GM23338 (cell line): ENCODE results near the gene USH2A. TPM values are rescaled to one million over a fixed set of nuclear protein-coding genes. Genes with fewer than 3 reads are reported as not detected.

Source experiments
- ATAC-seq: fragments of 200-7000 bp; cut with Tn5 transposase; 3 replicates; pipeline ENCODE4 v1.9.1; 2020
- DNase-seq: peaks from one replicate; pipeline ENCODE4 v3.0.0-alpha.2; 2015; ENCODE audit warnings: low spot score
- H2AFZ ChIP-seq: fragments of 200-600 bp; sonication (generic); 2 replicates; pipeline ENCODE4 v1.8.0; 2016; ENCODE audit warnings: antibody characterized with exemption, mild to moderate bottlenecking, moderate library complexity
- H3F3A ChIP-seq: fragments of 200-600 bp; sonication (generic); replicated peaks from 2 replicates; pipeline ENCODE4 v1.8.0; 2017; ENCODE audit warnings: antibody characterized with exemption, mixed run types, low read depth
- H3K27ac ChIP-seq: fragments of 200-600 bp; sonication (generic); 2 replicates; pipeline ENCODE4 v1.6.1; 2016; ENCODE audit warnings: low read depth
- H3K27me3 ChIP-seq: fragments of 200-600 bp; sonication (generic); 2 replicates; pipeline ENCODE4 v1.8.0; 2016; ENCODE audit warnings: mild to moderate bottlenecking, mixed run types, moderate library complexity; ENCODE audit not compliant: insufficient read depth
- H3K36me3 ChIP-seq: fragments of 200-600 bp; sonication (generic); 2 replicates; pipeline ENCODE4 v1.8.0; 2016; ENCODE audit warnings: mild to moderate bottlenecking; ENCODE audit not compliant: insufficient read depth
- H3K4me1 ChIP-seq: fragments of 200-600 bp; sonication (generic); 2 replicates; pipeline ENCODE4 v1.8.0; 2016; ENCODE audit warnings: mild to moderate bottlenecking, moderate library complexity; ENCODE audit not compliant: insufficient read depth
- H3K4me2 ChIP-seq: fragments of 200-600 bp; sonication (generic); 2 replicates; pipeline ENCODE4 v1.7.1; 2017; ENCODE audit warnings: mixed run types
- H3K4me3 ChIP-seq: fragments of 200-600 bp; sonication (generic); 2 replicates; pipeline ENCODE4 v1.6.1; 2016; ENCODE audit warnings: mixed run types
- H3K79me2 ChIP-seq: fragments of 200-600 bp; sonication (generic); replicated peaks from 2 replicates; pipeline ENCODE4 v1.8.0; 2017; ENCODE audit warnings: mild to moderate bottlenecking; ENCODE audit not compliant: insufficient read depth
- H3K9me2 ChIP-seq: fragments of 200-600 bp; sonication (generic); 2 replicates; pipeline ENCODE4 v1.8.0; 2017; ENCODE audit not compliant: insufficient read depth
- H4K20me1 ChIP-seq: fragments of 200-600 bp; sonication (generic); replicated peaks from 2 replicates; pipeline ENCODE4 v1.8.0; 2017; ENCODE audit warnings: mild to moderate bottlenecking; ENCODE audit not compliant: insufficient read depth
- H3K27ac Mint-ChIP-seq: 2 replicates; pipeline ENCODE4 v1.8.0; 2020; ENCODE audit warnings: inconsistent platforms, mild to moderate bottlenecking, moderate library complexity, mixed read lengths
- H3K27me3 Mint-ChIP-seq: 3 replicates; pipeline ENCODE4 v1.8.0; 2022; ENCODE audit warnings: low read depth, mild to moderate bottlenecking, moderate library complexity, mixed read lengths, inconsistent platforms; ENCODE audit not compliant: insufficient read depth, poor library complexity
- H3K36me3 Mint-ChIP-seq: 3 replicates; pipeline ENCODE4 v1.8.0; 2021; ENCODE audit warnings: low read depth, mild to moderate bottlenecking, inconsistent platforms, moderate library complexity, mixed read lengths
- H3K4me1 Mint-ChIP-seq: 3 replicates; pipeline ENCODE4 v1.8.0; 2020; ENCODE audit warnings: mild to moderate bottlenecking, inconsistent platforms, mixed read lengths
- H3K4me3 Mint-ChIP-seq: 3 replicates; pipeline ENCODE4 v1.8.0; 2021; ENCODE audit warnings: moderate library complexity, mild to moderate bottlenecking, inconsistent platforms, mixed read lengths
- H3K9me3 Mint-ChIP-seq: 3 replicates; pipeline ENCODE4 v1.8.0; 2020; ENCODE audit warnings: moderate library complexity, mild to moderate bottlenecking, inconsistent platforms, mixed read lengths
- CREB1 ChIP-seq: fragments of 250-450 bp; sonication (Bioruptor Pico); IDR thresholded peaks from 2 replicates; pipeline ENCODE4 v1.5.0; 2020; ENCODE audit warnings: low read depth, mild to moderate bottlenecking, moderate library complexity
- EZH2phosphoT487 ChIP-seq: fragments of 200-600 bp; sonication (generic); IDR thresholded peaks from one replicate; pipeline ENCODE4 v1.8.1; 2018; ENCODE audit warnings: antibody characterized with exemption; ENCODE audit not compliant: unreplicated experiment
- POLR2AphosphoS5 ChIP-seq: IDR thresholded peaks from 2 replicates; pipeline ENCODE4 v1.6.1; 2016; ENCODE audit warnings: antibody characterized with exemption, low read depth
- REST ChIP-seq: IDR thresholded peaks from one replicate; pipeline ENCODE4 v1.6.1; 2018; ENCODE audit warnings: antibody characterized with exemption; ENCODE audit not compliant: unreplicated experiment
- STAT1 ChIP-seq: IDR thresholded peaks from one replicate; pipeline ENCODE4 v1.6.1; 2016; ENCODE audit warnings: antibody characterized with exemption; ENCODE audit not compliant: unreplicated experiment
- ZNF114 ChIP-seq: fragments of 250-450 bp; sonication (Bioruptor Pico); IDR thresholded peaks from 2 replicates; pipeline ENCODE4 v1.5.0; 2020; ENCODE audit warnings: mild to moderate bottlenecking, moderate library complexity
- ZNF331 ChIP-seq: fragments of 250-450 bp; sonication (Bioruptor Pico); IDR thresholded peaks from 2 replicates; pipeline ENCODE4 v1.5.0; 2020; ENCODE audit warnings: low read depth, mild to moderate bottlenecking, moderate library complexity
- ZNF462 ChIP-seq: fragments of 250-450 bp; sonication (Bioruptor Pico); IDR thresholded peaks from 2 replicates; pipeline ENCODE4 v1.5.0; 2020; ENCODE audit warnings: mild to moderate bottlenecking, moderate library complexity
- polyA plus RNA-seq: library from polyadenylated mRNA; unstranded; fragments of >200 nt; fragmentation: Nextera tagmentation; extraction: Ambion mirVana; gene quantifications from 2 replicates; pipeline ENCODE4 v1.2.1, GENCODE V29; 2016
- total RNA-seq: library from RNA; depleted of rRNA; stranded (reverse); fragments of >200 nt; shearing (Covaris generic); gene quantifications from 2 replicates; pipeline ENCODE4 v1.2.3, GENCODE V29; 2014

Gene USH2A
- total and polyA plus RNA-seq, 2 experiments from 2014 or later, result 0.03 TPM

GRCh38 chr1:215777370-215777925, 645.8 kb downstream of the USH2A start:
- Histone ChIP-seq H3K79me2 (no peaks in the 10 kb centered on the region), H2AFZ (no peak overlapping the region), H3K4me1 (peaks cover 31% of the 10 kb centered on the region), H3K9me2 (no peaks in the 10 kb centered on the region), H3K36me3 (no peaks in the 10 kb centered on the region), H3K4me2 (0 out of 2 replicates have a peak overlapping the region, but pooled peaks have one; percentile 39), H3K27me3 (no peaks in the 10 kb centered on the region), H3K4me3 (no peak overlapping the region), H4K20me1 (no peaks in the 10 kb centered on the region), H3K27ac (no peak overlapping the region), H3F3A (no peaks in the 10 kb centered on the region)
- H3K27me3 Mint-ChIP-seq, result no peaks in the 10 kb centered on the region
- TF ChIP-seq REST (no peak), EZH2phosphoT487 (no peak), CREB1 (no peak)
- peak overlapping the region; percentile 20; the same call in 1 of the 2 replicates for H3K27ac Mint-ChIP-seq
- H3K4me3 Mint-ChIP-seq, result no peak overlapping the region
- H3K36me3 Mint-ChIP-seq, result no peaks in the 10 kb centered on the region
- no peak for ATAC-seq
- H3K9me3 Mint-ChIP-seq, result no peaks in the 10 kb centered on the region
- peaks cover 26% of the 10 kb centered on the region for H3K4me1 Mint-ChIP-seq
- DNase-seq, result no peak

- peaks cover 31% of the 10 kb centered on the region for H3K4me1 Mint-ChIP-seq
- TF ChIP-seq STAT1 (no peak), REST (no peak), ZNF331 (CRISPR knock-in tag) (no peak), POLR2AphosphoS5 (no peak), EZH2phosphoT487 (no peak), ZNF114 (CRISPR knock-in tag) (no peak), ZNF462 (CRISPR knock-in tag) (no peak)
Observed at GRCh38 chr1:215776336-215776735, 646.9 kb downstream of the USH2A start.

More at GRCh38 chr1:215776336-215776735, 646.9 kb downstream of the USH2A start:
- Histone ChIP-seq H3K79me2 (no peaks in the 10 kb centered on the region), H3K4me1 (peaks cover 40% of the 10 kb centered on the region), H3K4me3 (no peak overlapping the region), H3K27ac (no peak overlapping the region), H3K27me3 (no peaks in the 10 kb centered on the region), H3K9me2 (no peaks in the 10 kb centered on the region), H4K20me1 (no peaks in the 10 kb centered on the region), H3F3A (no peaks in the 10 kb centered on the region), H3K36me3 (no peaks in the 10 kb centered on the region), H3K4me2 (no peak overlapping the region), H2AFZ (no peak overlapping the region)
- ATAC-seq (peak; percentile 70), DNase-seq (peak; percentile 44)
- no peaks in the 10 kb centered on the region for H3K9me3 Mint-ChIP-seq
- H3K36me3 Mint-ChIP-seq, result no peaks in the 10 kb centered on the region
- H3K4me3 Mint-ChIP-seq, result no peak overlapping the region
- H3K27me3 Mint-ChIP-seq, result no peaks in the 10 kb centered on the region
- peak overlapping the region; percentile 57; the same call in 1 of the 2 replicates for H3K27ac Mint-ChIP-seq
